A549 treated with GW870086 at 1 μM for 4 hours (cell line): Measurements from ENCODE around the gene FAM237B. TPM values are rescaled to one million over a fixed set of nuclear protein-coding genes. Genes with fewer than 3 reads are reported as not detected.

Experiments
- total RNA-seq: library from RNA; stranded (reverse); fragments of 200-300 nt; extraction: Qiagen RNA extraction; gene quantifications from 5 replicates; pipeline ENCODE4 v1.2.3, GENCODE V29; 2022; ENCODE audit warnings: low read depth

FAM237B gene
- total RNA-seq, result not detected in 5 replicates

DNA sequence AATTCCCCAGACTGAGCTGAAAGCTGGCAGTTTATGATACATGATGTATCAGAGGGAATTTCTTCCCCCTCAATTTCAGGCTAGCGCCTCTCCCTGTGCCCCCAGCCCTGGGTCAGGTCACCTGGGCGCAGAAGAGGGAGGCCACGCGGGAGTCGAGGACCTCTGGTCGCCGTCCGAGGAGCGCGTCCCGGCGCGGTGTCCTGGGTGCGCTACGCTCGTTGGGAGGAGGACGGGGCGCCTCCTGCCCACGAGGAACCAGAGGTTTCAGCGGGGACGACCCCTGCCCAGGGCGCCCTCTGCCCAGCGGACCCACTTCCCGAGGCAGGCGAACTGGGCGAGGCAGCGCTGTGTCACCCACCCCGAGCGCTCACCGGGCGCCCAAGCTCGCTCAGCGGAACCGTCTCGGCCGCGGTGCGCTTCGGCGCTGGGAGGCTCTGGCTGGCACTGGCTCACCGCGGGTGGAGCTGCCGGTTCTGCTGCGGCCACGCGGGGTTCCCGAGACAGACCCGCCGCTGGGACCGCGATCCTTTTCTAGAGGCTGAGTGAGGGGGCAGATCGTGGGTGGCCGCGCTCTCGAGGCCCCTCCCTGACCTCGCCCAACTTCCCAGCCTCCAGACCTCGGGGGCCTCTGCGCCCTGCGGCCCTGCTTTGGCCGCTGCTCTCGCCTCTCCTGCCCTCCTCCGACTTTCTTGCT lies at the start of gene FAM237B:
TSS of gene FAM237B (minus strand) at position 504 of the 694 bp plus-strand sequence. CDS start 1,556 bp downstream, outside the sequence.

DNA sequence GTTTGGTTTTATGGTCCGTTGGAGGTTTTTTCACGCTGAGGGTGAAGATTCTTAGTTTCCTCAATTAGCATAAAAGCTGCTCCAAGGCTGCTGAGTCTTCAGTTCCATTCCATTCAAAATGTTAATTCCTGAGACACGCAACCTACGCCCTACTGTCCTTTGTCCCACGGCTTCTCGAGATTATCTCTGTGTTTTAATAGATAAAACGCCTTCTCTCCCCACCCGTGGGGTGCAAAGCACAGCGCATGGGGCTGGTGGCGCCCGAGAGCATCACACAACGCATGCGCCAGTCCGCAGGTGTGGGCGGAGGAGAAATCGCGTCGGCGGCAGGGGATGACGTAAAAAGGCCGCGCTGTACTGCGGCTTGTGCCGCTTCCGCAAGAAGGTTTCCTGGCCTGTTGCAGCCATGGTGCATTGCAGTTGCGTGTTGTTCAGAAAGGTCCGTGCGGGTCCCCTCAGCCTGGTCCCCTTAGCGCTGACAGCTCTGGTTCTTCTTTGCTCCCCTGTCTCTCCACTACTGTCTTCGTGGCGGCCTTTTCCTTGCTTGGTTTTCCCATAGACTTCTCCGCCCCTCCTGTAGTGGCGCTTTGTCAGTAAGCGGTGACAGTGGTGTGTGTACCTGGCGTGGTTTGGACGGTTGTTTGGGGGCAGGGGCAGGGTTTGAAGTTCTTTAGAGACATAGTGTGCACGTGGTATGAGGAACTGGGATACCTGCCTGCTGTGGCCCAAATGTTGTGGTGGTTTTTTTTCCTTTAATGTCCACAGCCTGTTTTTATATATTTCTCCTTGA lies 25.4 kb upstream of the FAM237B start, which contains the start of gene GTPBP10:
TSS of gene GTPBP10 (plus strand) at position 381 of the 790 bp plus-strand sequence. CDS start at position 407, 26 bp downstream.

Other genes with a start within 250 kb of the FAM237B start
- gene STEAP1, start 166.8 kb downstream of the FAM237B start, total RNA-seq, result 13.4 to 16.3 TPM (median 15.9 TPM) in 5 replicates
- 3.0 to 4.7 TPM (median 4.2 TPM) in 5 replicates for gene STEAP2, start 109.6 kb downstream of the FAM237B start, total RNA-seq
- 1.8 to 3.3 TPM (median 1.9 TPM) in 5 replicates for gene CFAP69, start 76.1 kb downstream of the FAM237B start, total RNA-seq
- 22.1 to 27.3 TPM (median 25.1 TPM) in 5 replicates for gene GTPBP10, start 25.4 kb upstream of the FAM237B start, total RNA-seq
- 16.1 to 31.9 TPM (median 26.9 TPM) in 5 replicates for gene CLDN12, start 82.2 kb upstream of the FAM237B start, total RNA-seq
- not detected in 5 replicates for gene PTTG1IP2, start 148.3 kb upstream of the FAM237B start, total RNA-seq